Pancreas (tissue), 10 donors: ENCODE measurements around the gene CETP. TPM values are rescaled to one million over a fixed set of nuclear protein-coding genes. Genes with fewer than 3 reads are reported as not detected.
A peak's percentile ranks its signal among the peaks of the same experiment; 100 is the strongest.

Experiments used
- ATAC-seq, 4 donors: fragments of 200-7000 bp; cut with Tn5 transposase; one replicate each; pipeline versions ENCODE4 v1.8.0 to v1.9.1; 2020; ENCODE audit warnings: mild to moderate bottlenecking in 4 of 4, moderate library complexity in 4 of 4
- DNase-seq, 6 donors: peaks; one replicate each; pipeline ENCODE4 v3.0.0-alpha.2; 2020
- FAIRE-seq: peaks from 2 replicates; lab custom pipeline; 2012; peaks lifted over from hg19 to GRCh38; lab: Jason Lieb, UNC
- H3K27ac ChIP-seq, 4 donors: fragments of 200-600 bp; sonication (generic); 1 replicate in 3 of 4; 2 replicates in 1 of 4; pipeline versions ENCODE4 v1.5.0 to v1.8.0; 2020
- H3K27me3 ChIP-seq, 4 donors: fragments of 200-600 bp; one replicate each; pipeline ENCODE4 v1.8.0; 2021
- H3K36me3 ChIP-seq, 3 donors: fragments of 200-600 bp; sonication (generic) in 1 of 3; one replicate each; pipeline versions ENCODE4 v1.5.0 to v1.8.0; 2020 to 2021
- H3K4me1 ChIP-seq, 3 donors: fragments of 200-600 bp; one replicate each; pipeline ENCODE4 v1.8.0; 2021
- H3K4me3 ChIP-seq, 4 donors: fragments of 200-600 bp; sonication (generic) in 2 of 4; one replicate each; pipeline versions ENCODE4 v1.5.0 to v1.8.0; 2020 to 2021
- H3K9me3 ChIP-seq, 4 donors: fragments of 200-600 bp; one replicate each; pipeline ENCODE4 v1.8.0; 2021
- CTCF ChIP-seq, 4 donors: fragments of 200-600 bp; sonication (generic) in 3 of 4; IDR thresholded peaks; one replicate each; pipeline versions ENCODE4 v1.5.0 to v1.8.0; 2021; ENCODE audit warnings: antibody characterized with exemption in 4 of 4
- WGBS, 2 donors: extraction: QIAGEN DNeasy Blood & Tissue Kit; methylation state at CpG; one replicate each; pipeline ENCODE4 v1.1.7; 2013; 5-methylcytosine and 5-hydroxymethylcytosine counted together
- intact Hi-C, 3 donors: fragments of 100-400 bp; cut with DNase I; formaldehyde crosslinking; loops; one replicate each; pipeline versions ENCODE4 v1.11.1 to v1.14.2; 2022
- polyA plus RNA-seq, 2 donors: library from polyadenylated mRNA; stranded (reverse); fragments of 200-250 nt; gene quantifications; one replicate each; pipeline ENCODE4 v1.2.3, GENCODE V29; 2013
- total RNA-seq, 6 donors: library from RNA; stranded (reverse); fragmentation: NEBNext Ultra II Directional in 4 of 6; extraction: Animal tissue kit (Norgen Biotek cat#: 25700) in 4 of 6; gene quantifications; one replicate each; pipeline versions ENCODE4 v1.2.1 to v1.2.4, GENCODE V29; 2021 to 2023
- donor health status: healthy with polysubstance abuse.
- donor health status: DM: no; HTN: no; CAD: no; lungs with moderate emphysema.
- donor health status: DM: no; HTN: no; CAD: no.
- donor health status: control.
- donor health status: control.
- donor health status: Bipolar disorder and iron deficiency.
- donor health status: DM: yes; HTN: yes; CAD: no.
- donor health status: DM: no; HTN: no; CAD: no.
- donor health status: DM: no; HTN: no; CAD: no.
- donor health status: DM: yes; HTN: yes; CAD: no.

The CETP gene
- total and polyA plus RNA-seq, 8 donors = 0.12 to 1.0 (median 0.26) TPM; not detected in 1

- TF ChIP-seq CTCF (IDR thresholded peaks at IDR 0.05) = no peak
- intact Hi-C loops = loop anchor here in 2 of 3 donors (5.0 kb wide), 1 partner anchor 86 kb away; the partner anchor contains the start of gene SLC12A3 (in 2 of the 2)
- no peak for FAIRE-seq
- no peak for ATAC-seq
- 70 to 88% methylated on average over 6 of the region's 6 CpGs for WGBS, 2 donors
- Histone ChIP-seq H3K9me3 (no peaks in the 10 kb centered on the region), H3K4me1 (no peaks in the 10 kb centered on the region), H3K27me3 (no peaks in the 10 kb centered on the region), H3K4me3 (no peak overlapping the region), H3K36me3 (no peaks in the 10 kb centered on the region), H3K27ac (no peak overlapping the region)
- no peak for DNase-seq
These were observed 8.7 kb upstream of the CETP start for GRCh38 chr16:56953006-56953405.

GRCh38 chr16:56956076-56956475 lies 5.7 kb upstream of the CETP start:
- Histone ChIP-seq H3K27me3 (no peaks in the 10 kb centered on the region), H3K4me1 (no peaks in the 10 kb centered on the region), H3K4me3 (no peak overlapping the region), H3K36me3 (no peaks in the 10 kb centered on the region), H3K27ac (no peak overlapping the region), H3K9me3 (no peaks in the 10 kb centered on the region)
- intact Hi-C loops = no loop called here
- no peak for ATAC-seq
- WGBS, 2 donors = 87 to 97% methylated on average over 4 of the region's 4 CpGs
- DNase-seq = no peak
- FAIRE-seq = no peak
- TF ChIP-seq CTCF (IDR thresholded peaks at IDR 0.05) = no peak

- no peaks in the 10 kb centered on the region for H3K27me3 ChIP-seq
- H3K4me1 ChIP-seq = no peaks in the 10 kb centered on the region
- H3K4me3 ChIP-seq = no peak overlapping the region
- intact Hi-C loops = no loop called here
- no peak for ATAC-seq
- no peak overlapping the region for H3K27ac ChIP-seq
- no peak for FAIRE-seq
- WGBS, 2 donors = 60 to 64% methylated on average over 4 of the region's 4 CpGs
- no peak for DNase-seq
- no peaks in the 10 kb centered on the region for H3K9me3 ChIP-seq
- H3K36me3 ChIP-seq = no peaks in the 10 kb centered on the region
- no peak for TF ChIP-seq CTCF (IDR thresholded peaks at IDR 0.05)
These were observed 5.0 kb upstream of the CETP start for GRCh38 chr16:56956756-56957155.

- 70 to 77% methylated on average over 13 of the region's 13 CpGs for WGBS, 2 donors
- Histone ChIP-seq H3K4me3 (no peak overlapping the region), H3K27me3 (no peaks in the 10 kb centered on the region), H3K36me3 (no peaks in the 10 kb centered on the region), H3K27ac (no peak overlapping the region), H3K9me3 (no peaks in the 10 kb centered on the region), H3K4me1 (peaks cover 0 to 3% (median 0%) of the 10 kb centered on the region in 3 donors)
- ATAC-seq = no peak
- DNase-seq = peak in 1 of 6 donors; percentile 29
- no peak for TF ChIP-seq CTCF (IDR thresholded peaks at IDR 0.05)
- intact Hi-C loops = no loop called here
- no peak for FAIRE-seq
These were observed 969 bp upstream of the CETP start for GRCh38 chr16:56960681-56961281.

GRCh38 chr16:56961386-56961785 lies 364 bp upstream of the CETP start:
- no peaks in the 10 kb centered on the region for H3K27me3 ChIP-seq
- intact Hi-C loops = no loop called here
- H3K4me3 ChIP-seq = no peak overlapping the region
- no peak for TF ChIP-seq CTCF (IDR thresholded peaks at IDR 0.05)
- WGBS, 2 donors = 74 to 84% methylated on average over 3 of the region's 3 CpGs
- ATAC-seq = no peak
- FAIRE-seq = no peak
- H3K27ac ChIP-seq = no peak overlapping the region
- no peaks in the 10 kb centered on the region for H3K36me3 ChIP-seq
- no peak for DNase-seq
- H3K9me3 ChIP-seq = no peaks in the 10 kb centered on the region
- H3K4me1 ChIP-seq = peaks cover 0 to 3% (median 0%) of the 10 kb centered on the region in 3 donors
